ENCODE data around the gene IGSF21. TPM values are rescaled to one million over a fixed set of nuclear protein-coding genes. Genes with fewer than 3 reads are reported as not detected.

IGSF21 gene
- polyA plus RNA-seq, 3 donors: not detected

GRCh38 chr1:18339161-18339560, 231.6 kb downstream of the IGSF21 start:
- Histone ChIP-seq H3K27me3 (ENCODE audit: control insufficient read depth in 2 of 2, insufficient read depth in 2 of 2, low read length in 2 of 2) (no peaks in the 10 kb centered on the region), H3K9me3 (replicated peaks in 1 of 2; ENCODE audit: control insufficient read depth in 1 of 2, insufficient read depth in 1 of 2, low read length in 2 of 2) (no peaks in the 10 kb centered on the region), H3K9ac (ENCODE audit: insufficient read depth, low read length, poor library complexity, severe bottlenecking) (no peak overlapping the region), H2AFZ (ENCODE audit: insufficient read depth, low read depth, low read length, poor library complexity, severe bottlenecking) (no peak overlapping the region), H3K4me3 (replicated peaks in 1 of 3; ENCODE audit: low read depth in 2 of 3, low read length in 3 of 3) (no peak overlapping the region), H3K27ac (ENCODE audit: low read depth in 1 of 2, low read length in 2 of 2) (no peak overlapping the region), H3K4me1 (ENCODE audit: control insufficient read depth in 1 of 2, insufficient read depth in 2 of 2, low read length in 2 of 2) (no peaks in the 10 kb centered on the region), H3K79me2 (ENCODE audit: insufficient read depth, low read length) (no peaks in the 10 kb centered on the region), H3K4me2 (replicated peaks; ENCODE audit: extremely low read depth, low read length, poor library complexity, severe bottlenecking) (no peak overlapping the region), H3K36me3 (replicated peaks in 1 of 2; ENCODE audit: control insufficient read depth in 1 of 2, insufficient read depth in 2 of 2, low read length in 2 of 2) (no peaks in the 10 kb centered on the region), H4K20me1 (ENCODE audit: insufficient read depth, low read length) (no peaks in the 10 kb centered on the region)
- Mint-ChIP-seq H3K27me3 (ENCODE audit: low read depth in 3 of 3) (peaks cover 2 to 4% (median 4%) of the 10 kb centered on the region in 3 donors), H3K9me3 (peaks cover 0 to 4% (median 0%) of the 10 kb centered on the region in 7 donors), H3K36me3 (no peaks in the 10 kb centered on the region), H3K4me1 (no peaks in the 10 kb centered on the region), H3K27ac (no peak overlapping the region), H3K4me3 (no peak overlapping the region)
- intact Hi-C loops (cut with micrococcal nuclease): no loop called here
- WGBS (ENCODE audit: insufficient coverage): 91% methylated on average over 4 of the region's 11 CpGs
- DNase-seq: no peak
- TF ChIP-seq CTCF (IDR thresholded peaks at IDR 0.05): no peak

- H3K36me3 ChIP-seq (replicated peaks in 1 of 2; ENCODE audit: control insufficient read depth in 1 of 2, insufficient read depth in 2 of 2, low read length in 2 of 2): no peaks in the 10 kb centered on the region
- no peak overlapping the region for H3K4me3 ChIP-seq (replicated peaks in 1 of 3; ENCODE audit: low read depth in 2 of 3, low read length in 3 of 3)
- intact Hi-C loops (cut with micrococcal nuclease): no loop called here
- H3K27me3 ChIP-seq (ENCODE audit: control insufficient read depth in 2 of 2, insufficient read depth in 2 of 2, low read length in 2 of 2): no peaks in the 10 kb centered on the region
- no peak overlapping the region for H3K4me2 ChIP-seq (replicated peaks; ENCODE audit: extremely low read depth, low read length, poor library complexity, severe bottlenecking)
- H3K9me3 Mint-ChIP-seq: peaks cover 0 to 4% (median 0%) of the 10 kb centered on the region in 7 donors
- H3K27me3 Mint-ChIP-seq (ENCODE audit: low read depth in 3 of 3): peaks cover 3 to 6% (median 4%) of the 10 kb centered on the region in 3 donors
- H3K27ac Mint-ChIP-seq: no peak overlapping the region
- no peaks in the 10 kb centered on the region for H3K79me2 ChIP-seq (ENCODE audit: insufficient read depth, low read length)
- no peak overlapping the region for H3K9ac ChIP-seq (ENCODE audit: insufficient read depth, low read length, poor library complexity, severe bottlenecking)
- no peak for DNase-seq
- no peak overlapping the region for H2AFZ ChIP-seq (ENCODE audit: insufficient read depth, low read depth, low read length, poor library complexity, severe bottlenecking)
- H3K27ac ChIP-seq (ENCODE audit: low read depth in 1 of 2, low read length in 2 of 2): no peak overlapping the region
- no peaks in the 10 kb centered on the region for H3K36me3 Mint-ChIP-seq
- 91% methylated on average over 1 of the region's 2 CpGs for WGBS (ENCODE audit: insufficient coverage)
- H3K4me1 ChIP-seq (ENCODE audit: control insufficient read depth in 1 of 2, insufficient read depth in 2 of 2, low read length in 2 of 2): no peaks in the 10 kb centered on the region
- no peaks in the 10 kb centered on the region for H3K9me3 ChIP-seq (replicated peaks in 1 of 2; ENCODE audit: control insufficient read depth in 1 of 2, insufficient read depth in 1 of 2, low read length in 2 of 2)
- no peak overlapping the region for H3K4me3 Mint-ChIP-seq
- no peaks in the 10 kb centered on the region for H3K4me1 Mint-ChIP-seq
- TF ChIP-seq CTCF (IDR thresholded peaks at IDR 0.05): no peak
- no peaks in the 10 kb centered on the region for H4K20me1 ChIP-seq (ENCODE audit: insufficient read depth, low read length)
Observed at GRCh38 chr1:18340158-18340764, 232.7 kb downstream of the IGSF21 start.
